Measurements from ENCODE around the gene ZNF722. TPM values are rescaled to one million over a fixed set of nuclear protein-coding genes. Genes with fewer than 3 reads are reported as not detected.
"Not testable (repeated sequence)": the region's sequence is repeated elsewhere in the genome, so short reads cannot be mapped to it uniquely, and the experiment has no call there.

ZNF722 gene
- not detected in 2 replicates for total RNA-seq

DNA sequence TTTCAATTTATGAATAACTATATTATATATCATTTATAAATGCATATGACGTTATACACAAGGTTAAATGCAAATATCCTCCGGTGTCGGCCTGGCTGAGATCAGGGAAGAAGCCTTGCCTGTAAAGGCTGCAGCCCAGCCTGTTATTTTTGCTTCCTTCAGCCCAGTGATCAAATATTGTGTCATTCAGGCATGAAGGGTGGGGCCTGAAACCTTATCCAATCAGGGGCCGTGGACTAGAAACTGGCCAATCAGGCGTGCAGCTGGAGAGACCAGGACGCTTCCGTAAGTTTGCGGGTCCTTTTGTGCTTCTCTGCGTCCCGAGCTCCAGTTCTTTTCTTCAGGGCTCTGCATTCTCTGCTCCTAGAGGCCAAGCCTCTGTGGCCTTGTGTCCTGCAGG lies at the start of gene ZNF722:
Gene ZNF722 (plus strand): TSS at position 301 of the 400 bp plus-strand sequence. CDS start 113 bp downstream, outside the sequence.
- no peak for DNase-seq (ENCODE audit: low read depth in 2 of 2)

DNA sequence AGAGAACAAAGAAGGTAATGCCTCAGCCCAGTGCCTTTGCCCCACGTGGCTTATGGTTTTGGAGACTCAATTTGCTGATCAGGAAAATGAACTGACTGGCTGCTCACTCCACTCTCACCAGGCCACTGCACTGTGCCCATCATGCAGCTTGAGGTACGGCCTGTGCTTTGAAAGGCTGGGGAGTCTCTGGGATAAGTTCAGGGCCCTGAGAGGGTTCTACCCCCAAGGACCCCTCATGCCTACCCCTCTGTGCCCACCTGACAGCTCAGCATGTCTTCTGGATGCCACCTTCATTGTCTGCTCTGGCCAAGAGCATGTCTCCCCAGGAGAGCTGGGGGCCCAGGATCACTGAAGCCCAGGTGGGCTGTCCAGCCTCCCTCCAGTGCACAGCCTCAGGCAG lies 45.5 kb upstream of the ZNF722 start:
- no peak for DNase-seq (ENCODE audit: low read depth in 2 of 2)

DNA sequence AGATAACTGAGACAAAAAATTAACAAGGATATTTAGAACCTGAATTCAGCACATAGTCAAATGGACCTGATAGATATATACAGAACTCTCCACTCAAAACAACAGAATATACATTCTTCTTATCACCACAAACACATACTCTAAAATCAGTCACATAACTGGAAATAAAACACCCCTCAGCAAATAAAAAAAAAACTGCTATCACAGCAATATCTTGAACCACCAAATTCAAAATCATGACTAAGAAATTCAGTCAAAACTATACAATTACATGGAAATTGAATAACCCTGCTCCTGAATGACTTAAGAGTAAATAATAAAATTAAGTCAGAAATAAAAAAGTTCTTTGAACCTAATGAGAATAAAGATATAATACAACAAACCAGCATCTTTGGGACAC lies 30.0 kb upstream of the ZNF722 start:
- no peak for DNase-seq (ENCODE audit: low read depth in 2 of 2)

DNA sequence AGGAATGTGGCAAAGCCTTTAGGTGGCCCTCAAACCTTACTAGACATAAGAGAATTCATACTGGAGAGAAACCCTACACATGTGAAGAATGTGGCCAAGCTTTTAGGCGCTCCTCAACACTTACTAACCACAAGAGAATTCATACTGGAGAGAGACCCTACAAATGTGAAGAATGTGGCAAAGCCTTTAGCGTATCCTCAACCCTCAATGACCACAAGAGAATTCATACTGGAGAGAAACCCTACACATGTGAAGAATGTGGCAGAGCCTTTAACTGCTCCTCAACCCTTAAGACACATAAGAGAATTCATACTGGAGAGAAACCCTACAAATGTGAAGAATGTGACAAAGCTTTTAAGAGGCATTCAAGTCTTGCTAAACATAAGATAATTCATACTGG lies 16.8 kb downstream of the ZNF722 start:
- not testable (repeated sequence) for DNase-seq (ENCODE audit: low read depth in 2 of 2)

DNA sequence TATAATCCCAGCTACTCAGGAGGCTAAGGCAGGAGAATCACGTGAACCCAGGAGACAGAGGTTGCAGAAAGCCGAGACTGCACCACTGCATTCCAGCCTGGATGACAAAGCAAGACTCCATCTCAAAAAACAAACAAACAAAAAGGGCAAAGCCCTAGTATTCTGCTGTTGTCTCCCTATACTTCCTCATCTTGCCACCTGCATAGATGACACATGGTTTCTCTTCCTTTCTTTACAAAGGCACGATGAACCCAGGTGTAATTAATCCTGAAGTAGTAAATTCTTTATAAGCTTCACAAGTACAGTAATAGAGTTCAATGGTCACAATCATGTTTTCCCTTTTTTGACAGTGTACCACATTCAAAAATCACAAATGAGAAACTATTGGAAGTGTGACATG lies 36.7 kb downstream of the ZNF722 start:
- DNase-seq (ENCODE audit: low read depth in 2 of 2), result no peak

DNA sequence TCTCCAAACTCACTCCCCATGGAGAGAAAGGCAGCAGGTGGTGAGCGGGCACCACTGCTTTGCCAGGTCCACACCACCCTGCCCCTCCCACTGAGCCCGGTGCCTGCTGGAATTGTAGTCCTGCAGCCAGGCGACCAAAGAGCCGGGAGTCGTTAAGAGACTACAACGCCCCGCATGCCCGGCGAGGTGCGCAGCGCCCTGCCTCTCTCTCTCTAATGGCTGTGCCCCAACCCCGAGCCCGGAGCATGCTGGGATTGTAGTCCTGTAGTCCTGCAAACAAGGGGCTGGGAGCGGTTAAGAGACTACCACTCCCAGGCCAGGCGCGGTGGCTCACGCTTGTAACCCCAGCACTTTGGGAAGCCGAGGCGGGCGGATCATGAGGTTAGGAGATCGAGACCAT lies 38.4 kb downstream of the ZNF722 start:
- DNase-seq (ENCODE audit: low read depth in 2 of 2), result no peak

DNA sequence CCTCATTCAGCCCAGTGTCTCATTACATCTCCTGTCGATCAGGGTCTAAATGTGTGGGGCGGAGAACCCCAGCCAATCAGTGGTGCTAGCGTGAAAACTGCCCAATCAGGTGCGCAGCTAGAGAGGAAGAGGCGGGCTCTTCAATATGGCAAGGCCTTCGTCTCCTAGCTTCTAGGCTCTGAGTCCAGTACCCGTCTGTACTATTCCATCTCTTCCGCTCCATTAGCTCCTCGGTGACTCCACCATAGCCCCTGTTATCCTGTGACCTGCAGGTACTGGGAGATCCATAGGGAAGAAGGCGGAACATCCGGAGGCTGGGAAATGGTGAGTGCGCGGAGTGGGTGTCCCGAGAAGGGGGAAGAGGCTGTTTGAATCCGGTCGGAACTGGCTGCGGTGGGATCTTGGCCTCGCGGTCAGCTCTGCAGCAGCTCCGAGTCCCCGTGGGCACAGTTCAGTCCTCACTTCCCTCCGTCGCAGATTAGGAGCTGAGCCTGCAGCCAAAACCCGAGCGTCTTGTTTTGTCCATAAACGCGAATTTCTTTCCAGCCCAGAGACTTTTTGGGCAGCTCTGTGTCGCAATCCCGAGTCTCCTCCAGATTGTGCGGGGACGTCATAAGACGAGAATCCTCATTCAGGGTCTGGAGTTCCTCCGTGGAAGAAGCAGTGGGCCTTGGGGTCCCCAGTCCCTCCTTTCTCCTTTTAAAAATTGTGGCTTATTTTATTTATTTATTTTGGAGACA lies 46.8 kb downstream of the ZNF722 start, which contains the start of gene ZNF727:
Gene ZNF727 (plus strand): TSS at position 134 of the 740 bp plus-strand sequence. CDS start 188 bp downstream, at position 322.
- DNase-seq (ENCODE audit: low read depth in 2 of 2), result no peak

DNA sequence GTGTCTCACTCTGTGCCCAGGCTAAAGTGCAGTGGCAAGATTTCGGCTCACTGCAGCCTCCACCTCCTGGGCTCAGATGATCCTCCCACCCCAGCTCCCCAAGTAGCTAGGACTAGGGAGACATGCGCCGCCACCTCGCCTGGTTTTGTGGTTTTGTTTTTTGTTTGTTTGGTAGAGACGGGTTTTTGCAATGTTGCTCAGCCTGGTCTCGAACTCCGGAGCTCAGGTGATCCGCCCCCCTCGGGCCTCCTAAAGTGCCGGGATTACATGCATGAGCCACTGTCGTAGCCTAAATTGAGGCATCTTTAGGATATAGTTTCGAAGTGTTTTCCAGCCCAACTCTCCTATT lies 47.4 kb downstream of the ZNF722 start:
- no peak for DNase-seq (ENCODE audit: low read depth in 2 of 2)

Other genes with a start within 250 kb of the ZNF722 start
- gene ZNF727, start 46.6 kb downstream of the ZNF722 start, total RNA-seq, result under 0.01 and 0.60 TPM in 2 replicates
- not detected in 2 replicates for gene ZNF735, start 208.4 kb downstream of the ZNF722 start, total RNA-seq
- not detected in 2 replicates for gene ZNF679, start 229.6 kb downstream of the ZNF722 start, total RNA-seq

All from lung microvascular endothelial cell (primary cell).